H9 (cell line): ENCODE data around the gene RBMS3. TPM values are rescaled to one million over a fixed set of nuclear protein-coding genes. Genes with fewer than 3 reads are reported as not detected.

Experiments
- DNase-seq: peaks from one replicate; pipeline ENCODE4 v3.0.0-alpha.2; 2017
- H2AFZ ChIP-seq: one replicate; pipeline ENCODE4 v1.6.1; 2013; ENCODE audit warnings: mild to moderate bottlenecking, low read length, control low read depth, moderate library complexity
- H2AK5ac ChIP-seq: 2 replicates; pipeline ENCODE4 v1.6.1; 2013; ENCODE audit warnings: low read length, control low read depth, mixed read lengths; ENCODE audit not compliant: insufficient read length
- H2BK120ac ChIP-seq: one replicate; pipeline ENCODE4 v1.6.1; 2013; ENCODE audit warnings: low read depth, mild to moderate bottlenecking, low read length, control low read depth, inconsistent platforms; ENCODE audit not compliant: poor library complexity, severe bottlenecking
- H2BK12ac ChIP-seq: 2 replicates; pipeline ENCODE4 v1.6.1; 2013; ENCODE audit warnings: low read length, control low read depth, mixed read lengths, low read depth; ENCODE audit not compliant: insufficient read length
- H2BK15ac ChIP-seq: 2 replicates; pipeline ENCODE4 v1.6.1; 2013; ENCODE audit warnings: low read depth, low read length, control low read depth
- H2BK20ac ChIP-seq: one replicate; pipeline ENCODE4 v1.6.1; 2013; ENCODE audit warnings: low read depth, mild to moderate bottlenecking, low read length, control low read depth, inconsistent platforms; ENCODE audit not compliant: poor library complexity, severe bottlenecking
- H2BK5ac ChIP-seq: 2 replicates; pipeline ENCODE4 v1.6.1; 2013; ENCODE audit warnings: low read length, control low read depth, mixed read lengths; ENCODE audit not compliant: insufficient read length
- H3K14ac ChIP-seq: 2 replicates; pipeline ENCODE4 v1.6.1; 2013; ENCODE audit warnings: low read length, control low read depth; ENCODE audit not compliant: insufficient read depth
- H3K18ac ChIP-seq: 2 replicates; pipeline ENCODE4 v1.6.1; 2013; ENCODE audit warnings: low read depth, mild to moderate bottlenecking, mixed read lengths, low read length, control low read depth; ENCODE audit not compliant: insufficient read length
- H3K23ac ChIP-seq: 2 replicates; pipeline ENCODE4 v1.6.1; 2013; ENCODE audit warnings: low read length, control low read depth, mixed read lengths, low read depth; ENCODE audit not compliant: insufficient read length
- H3K23me2 ChIP-seq: 2 replicates; pipeline ENCODE4 v1.6.1; 2013; ENCODE audit warnings: low read depth, mild to moderate bottlenecking, mixed read lengths, low read length, control low read depth; ENCODE audit not compliant: insufficient read length, poor library complexity, severe bottlenecking
- H3K27ac ChIP-seq: 2 replicates; pipeline ENCODE4 v1.5.1; 2013; ENCODE audit warnings: low read length, control low read depth, mixed read lengths, low read depth; ENCODE audit not compliant: insufficient read length
- H3K27me3 ChIP-seq: 2 replicates; pipeline ENCODE4 v1.6.1; 2013; ENCODE audit warnings: low read length, control low read depth, inconsistent platforms; ENCODE audit not compliant: insufficient read depth
- H3K4ac ChIP-seq: 2 replicates; pipeline ENCODE4 v1.6.1; 2013; ENCODE audit warnings: low read depth, mild to moderate bottlenecking, control low read depth, inconsistent platforms, low read length, moderate library complexity
- H3K4me1 ChIP-seq: 2 replicates; pipeline ENCODE4 v1.6.1; 2013; ENCODE audit warnings: low read length, control low read depth, inconsistent platforms; ENCODE audit not compliant: insufficient read depth
- H3K4me2 ChIP-seq: 2 replicates; pipeline ENCODE4 v1.6.1; 2013; ENCODE audit warnings: low read length, control low read depth, mixed read lengths; ENCODE audit not compliant: insufficient read length, insufficient read depth
- H3K56ac ChIP-seq: 2 replicates; pipeline ENCODE4 v1.6.1; 2013; ENCODE audit warnings: low read depth, mild to moderate bottlenecking, mixed read lengths, low read length, control low read depth; ENCODE audit not compliant: insufficient read length
- H3K79me1 ChIP-seq: 2 replicates; pipeline ENCODE4 v1.6.1; 2013; ENCODE audit warnings: low read depth, mild to moderate bottlenecking, moderate library complexity, low read length, control low read depth, inconsistent platforms; ENCODE audit not compliant: insufficient read depth, poor library complexity, severe bottlenecking
- H3K79me2 ChIP-seq: 2 replicates; pipeline ENCODE4 v1.6.1; 2013; ENCODE audit warnings: low read length, control low read depth, inconsistent platforms; ENCODE audit not compliant: insufficient read depth
- H3K9ac ChIP-seq: 2 replicates; pipeline ENCODE4 v1.6.1; 2013; ENCODE audit warnings: low read length, control low read depth, mixed read lengths; ENCODE audit not compliant: insufficient read length; ENCODE audit errors: extremely low read depth
- H3K9me3 ChIP-seq: one replicate; pipeline ENCODE4 v1.6.1; 2013; ENCODE audit warnings: low read depth, low read length, inconsistent platforms; ENCODE audit not compliant: control insufficient read depth
- H3T11ph ChIP-seq: one replicate; pipeline ENCODE4 v1.6.1; 2013; ENCODE audit warnings: mild to moderate bottlenecking, low read length, control low read depth, inconsistent platforms
- H4K20me1 ChIP-seq: one replicate; pipeline ENCODE4 v1.6.1; 2013; ENCODE audit not compliant: control insufficient read depth, insufficient read length, insufficient read depth
- H4K5ac ChIP-seq: 2 replicates; pipeline ENCODE4 v1.6.1; 2013; ENCODE audit warnings: low read depth, mild to moderate bottlenecking, mixed read lengths, low read length, control low read depth; ENCODE audit not compliant: insufficient read length
- H4K8ac ChIP-seq: replicated peaks from 2 replicates; pipeline ENCODE4 v1.6.1; 2013; ENCODE audit warnings: low read length, control low read depth, mixed read lengths, low read depth; ENCODE audit not compliant: insufficient read length
- H4K91ac ChIP-seq: 2 replicates; pipeline ENCODE4 v1.6.1; 2013; ENCODE audit warnings: low read depth, mild to moderate bottlenecking, moderate library complexity, mixed read lengths, low read length, control low read depth; ENCODE audit not compliant: insufficient read length
- H3K27ac Mint-ChIP-seq, 3 experiments: 2 replicates in 2 of 3; 3 replicates in 1 of 3; pipeline ENCODE4 v1.8.0; 2020 to 2021; ENCODE audit warnings: mixed read lengths in 3 of 3, mild to moderate bottlenecking in 1 of 3, moderate library complexity in 1 of 3
- H3K27me3 Mint-ChIP-seq: 2 replicates; pipeline ENCODE4 v1.8.0; 2021; ENCODE audit warnings: low read depth, mild to moderate bottlenecking, moderate library complexity, mixed read lengths
- H3K36me3 Mint-ChIP-seq, 3 experiments: 2 replicates in 2 of 3; 3 replicates in 1 of 3; pipeline ENCODE4 v1.8.0; 2020 to 2021; ENCODE audit warnings: low read depth in 3 of 3, mixed read lengths in 3 of 3; ENCODE audit not compliant: insufficient read depth in 1 of 3
- H3K4me1 Mint-ChIP-seq, 2 experiments: 2 replicates each; pipeline ENCODE4 v1.8.0; 2020; ENCODE audit warnings: mixed read lengths in 2 of 2
- H3K4me3 Mint-ChIP-seq, 2 experiments: 2 replicates in 1 of 2; 3 replicates in 1 of 2; pipeline ENCODE4 v1.8.0; 2020 to 2021; ENCODE audit warnings: mild to moderate bottlenecking in 2 of 2, mixed read lengths in 2 of 2, moderate library complexity in 1 of 2
- H3K9me3 Mint-ChIP-seq, 2 experiments: 2 replicates in 1 of 2; 3 replicates in 1 of 2; pipeline ENCODE4 v1.8.0; 2020; ENCODE audit warnings: mild to moderate bottlenecking in 2 of 2, mixed read lengths in 2 of 2, moderate library complexity in 1 of 2
- total RNA-seq: library from RNA; stranded (reverse); gene quantifications from 2 replicates; pipeline ENCODE4 v1.2.1, GENCODE V29; 2021
- TF ChIP-seq, protein P1 (sequence below): fragments of 200-600 bp; sonication (generic); conservative IDR thresholded peaks from 3 replicates; pipeline ENCODE4 v1.8.0; 2021; ENCODE audit warnings: antibody characterized with exemption, mild to moderate bottlenecking

RBMS3 gene
- total RNA-seq, 1 experiment from 2014 or later = 8.1 TPM

DNA sequence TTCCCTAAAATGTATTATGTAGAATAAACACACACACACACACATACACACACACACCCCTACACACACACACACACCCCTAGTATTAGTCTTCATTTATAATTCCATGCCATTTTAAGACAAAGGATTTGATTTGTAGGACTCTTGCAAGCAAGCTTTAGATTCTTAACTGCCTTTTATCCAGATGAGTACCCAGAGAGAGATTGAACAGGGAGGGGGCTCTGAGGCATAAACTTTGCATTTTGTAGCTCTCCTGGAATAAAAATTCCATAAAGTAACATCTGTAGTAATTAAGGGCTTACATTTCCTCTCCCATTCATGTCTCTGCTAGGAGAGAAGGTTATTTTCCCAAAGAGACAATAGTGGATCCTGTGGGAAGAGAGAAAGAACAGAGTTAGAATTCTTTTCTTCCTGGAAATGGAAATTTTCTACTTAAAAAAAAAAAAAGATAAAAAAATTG, 479.4 kb downstream of the RBMS3 start:
- H4K5ac ChIP-seq = no peak overlapping the region
- no peak overlapping the region for H2BK120ac ChIP-seq
- no peaks in the 10 kb centered on the region for H4K20me1 ChIP-seq
- no peaks in the 10 kb centered on the region for H3K9me3 ChIP-seq
- H3T11ph ChIP-seq = no peak overlapping the region
- no peak overlapping the region for H2AK5ac ChIP-seq
- H3K23ac ChIP-seq = no peak overlapping the region
- no peak for DNase-seq
- H3K27me3 Mint-ChIP-seq = no peaks in the 10 kb centered on the region
- no peak overlapping the region for H3K14ac ChIP-seq
- no peak overlapping the region for H3K4ac ChIP-seq
- H4K91ac ChIP-seq = no peak overlapping the region
- H3K56ac ChIP-seq = no peak overlapping the region
- H3K36me3 Mint-ChIP-seq = no peaks in the 10 kb centered on the region
- no peak overlapping the region for H2BK15ac ChIP-seq
- no peak overlapping the region for H3K4me3 Mint-ChIP-seq
- no peak overlapping the region for H2BK12ac ChIP-seq
- H3K9ac ChIP-seq = no peak overlapping the region
- H2BK20ac ChIP-seq = no peak overlapping the region
- H2BK5ac ChIP-seq = no peak overlapping the region
- no peak overlapping the region for H4K8ac ChIP-seq
- no peak overlapping the region for H3K4me2 ChIP-seq
- H3K23me2 ChIP-seq = no peaks in the 10 kb centered on the region
- H3K79me1 ChIP-seq = no peaks in the 10 kb centered on the region
- H3K27ac Mint-ChIP-seq = no peak overlapping the region
- H3K18ac ChIP-seq = no peak overlapping the region
- H3K9me3 Mint-ChIP-seq = no peaks in the 10 kb centered on the region
- TF ChIP-seq, protein P1, sequence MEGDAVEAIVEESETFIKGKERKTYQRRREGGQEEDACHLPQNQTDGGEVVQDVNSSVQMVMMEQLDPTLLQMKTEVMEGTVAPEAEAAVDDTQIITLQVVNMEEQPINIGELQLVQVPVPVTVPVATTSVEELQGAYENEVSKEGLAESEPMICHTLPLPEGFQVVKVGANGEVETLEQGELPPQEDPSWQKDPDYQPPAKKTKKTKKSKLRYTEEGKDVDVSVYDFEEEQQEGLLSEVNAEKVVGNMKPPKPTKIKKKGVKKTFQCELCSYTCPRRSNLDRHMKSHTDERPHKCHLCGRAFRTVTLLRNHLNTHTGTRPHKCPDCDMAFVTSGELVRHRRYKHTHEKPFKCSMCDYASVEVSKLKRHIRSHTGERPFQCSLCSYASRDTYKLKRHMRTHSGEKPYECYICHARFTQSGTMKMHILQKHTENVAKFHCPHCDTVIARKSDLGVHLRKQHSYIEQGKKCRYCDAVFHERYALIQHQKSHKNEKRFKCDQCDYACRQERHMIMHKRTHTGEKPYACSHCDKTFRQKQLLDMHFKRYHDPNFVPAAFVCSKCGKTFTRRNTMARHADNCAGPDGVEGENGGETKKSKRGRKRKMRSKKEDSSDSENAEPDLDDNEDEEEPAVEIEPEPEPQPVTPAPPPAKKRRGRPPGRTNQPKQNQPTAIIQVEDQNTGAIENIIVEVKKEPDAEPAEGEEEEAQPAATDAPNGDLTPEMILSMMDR = no peak
- H3K4me1 ChIP-seq = peaks cover 11% of the 10 kb centered on the region; the same call in 1 of the 2 replicates
- peaks cover 17 to 36% of the 10 kb centered on the region in 2 experiments for H3K4me1 Mint-ChIP-seq
- no peaks in the 10 kb centered on the region for H3K79me2 ChIP-seq
- H3K27ac ChIP-seq = no peak overlapping the region
- no peak overlapping the region for H2AFZ ChIP-seq
- H3K27me3 ChIP-seq = no peaks in the 10 kb centered on the region
